ENCODE results near the gene DHRSX.

DHRSX gene

DNA sequence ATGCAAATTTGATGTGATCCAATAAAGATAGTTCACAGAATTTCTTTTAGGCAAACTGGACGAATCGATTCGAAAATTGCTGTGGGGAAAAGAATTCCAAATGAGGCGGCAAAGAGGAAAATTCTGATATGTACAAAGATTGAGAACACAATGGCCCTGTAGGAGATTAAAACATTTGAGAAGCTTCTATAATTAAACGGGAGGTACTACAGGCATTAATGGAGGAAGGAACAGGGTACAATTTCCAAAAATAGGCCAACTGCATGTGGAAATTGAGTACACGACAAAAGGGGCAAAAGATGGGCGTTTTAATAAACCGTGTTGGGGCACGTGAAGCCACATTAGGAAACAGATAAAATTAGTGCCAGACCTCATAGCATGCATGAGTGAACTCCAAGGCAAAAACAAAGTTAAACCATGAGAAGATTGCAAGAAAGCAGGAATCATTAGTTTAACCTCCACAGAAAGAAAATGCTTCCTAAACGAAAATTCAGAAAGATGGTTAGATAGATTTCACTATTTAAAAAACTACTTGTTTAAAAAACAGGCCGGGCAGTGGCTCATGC lies 68.4 kb downstream of the DHRSX start:
- TF ChIP-seq, protein P1, sequence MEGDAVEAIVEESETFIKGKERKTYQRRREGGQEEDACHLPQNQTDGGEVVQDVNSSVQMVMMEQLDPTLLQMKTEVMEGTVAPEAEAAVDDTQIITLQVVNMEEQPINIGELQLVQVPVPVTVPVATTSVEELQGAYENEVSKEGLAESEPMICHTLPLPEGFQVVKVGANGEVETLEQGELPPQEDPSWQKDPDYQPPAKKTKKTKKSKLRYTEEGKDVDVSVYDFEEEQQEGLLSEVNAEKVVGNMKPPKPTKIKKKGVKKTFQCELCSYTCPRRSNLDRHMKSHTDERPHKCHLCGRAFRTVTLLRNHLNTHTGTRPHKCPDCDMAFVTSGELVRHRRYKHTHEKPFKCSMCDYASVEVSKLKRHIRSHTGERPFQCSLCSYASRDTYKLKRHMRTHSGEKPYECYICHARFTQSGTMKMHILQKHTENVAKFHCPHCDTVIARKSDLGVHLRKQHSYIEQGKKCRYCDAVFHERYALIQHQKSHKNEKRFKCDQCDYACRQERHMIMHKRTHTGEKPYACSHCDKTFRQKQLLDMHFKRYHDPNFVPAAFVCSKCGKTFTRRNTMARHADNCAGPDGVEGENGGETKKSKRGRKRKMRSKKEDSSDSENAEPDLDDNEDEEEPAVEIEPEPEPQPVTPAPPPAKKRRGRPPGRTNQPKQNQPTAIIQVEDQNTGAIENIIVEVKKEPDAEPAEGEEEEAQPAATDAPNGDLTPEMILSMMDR (IDR thresholded peaks at IDR 0.05; ENCODE audit: low read depth, low read length, missing control alignments): no peak
- H3K27ac ChIP-seq: no peak overlapping the region
- in situ Hi-C loops (cut with HindIII; ENCODE audit: low pct_ligation_motif_present, low sequenced_read_pairs): no loop called here

DNA sequence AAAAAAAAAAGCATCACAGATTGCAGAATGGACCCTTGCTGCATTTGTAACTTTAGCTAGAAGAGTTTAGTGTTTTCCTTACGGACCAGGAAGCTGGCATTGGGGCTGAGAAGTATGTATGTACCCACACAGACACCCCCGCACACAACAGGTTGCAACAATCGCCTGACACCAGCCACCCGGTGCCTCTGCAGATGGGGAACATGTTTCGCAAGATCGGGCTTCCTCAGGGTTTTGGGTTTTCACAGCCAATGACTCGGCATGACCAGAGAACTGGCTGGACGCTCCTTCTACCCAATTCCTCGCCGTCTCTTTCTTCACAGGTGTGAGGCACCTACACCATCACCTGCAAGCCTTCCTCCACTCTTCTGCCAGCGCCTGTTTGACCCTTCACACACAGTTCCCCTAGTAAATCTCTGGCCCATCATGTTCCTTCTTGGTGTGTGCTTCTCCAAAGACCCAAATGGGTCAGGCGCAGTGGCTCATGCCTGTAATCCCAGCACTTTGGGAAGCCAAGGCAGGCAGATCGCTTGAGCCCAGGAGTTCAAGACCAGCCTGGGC lies 70.4 kb downstream of the DHRSX start:
- in situ Hi-C loops (cut with HindIII; ENCODE audit: low pct_ligation_motif_present, low sequenced_read_pairs): no loop called here

More for the DNA sequence above, 68.4 kb downstream of the DHRSX start:
- peaks cover 2% of the 10 kb centered on the region for H3K36me3 ChIP-seq (replicated peaks)
- H3K4me3 ChIP-seq (ENCODE audit: low read depth, low read length): no peak overlapping the region
- H3K27me3 ChIP-seq (replicated peaks): no peaks in the 10 kb centered on the region
- DNase-seq: no peak

GRCh38 chrX:2427737-2428136 lies 73.0 kb downstream of the DHRSX start:
- no peaks in the 10 kb centered on the region for H3K27me3 ChIP-seq (replicated peaks)
- TF ChIP-seq, protein P1 (IDR thresholded peaks at IDR 0.05; ENCODE audit: low read depth, low read length, missing control alignments): no peak
- no peak overlapping the region for H3K4me3 ChIP-seq (ENCODE audit: low read depth, low read length)
- in situ Hi-C loops (cut with HindIII; ENCODE audit: low pct_ligation_motif_present, low sequenced_read_pairs): no loop called here
- H3K27ac ChIP-seq: no peak overlapping the region
- DNase-seq: no peak
- H3K36me3 ChIP-seq (replicated peaks): no peaks in the 10 kb centered on the region

More for the DNA sequence above, 70.4 kb downstream of the DHRSX start:
- Histone ChIP-seq H3K36me3 (replicated peaks) (peaks cover 2% of the 10 kb centered on the region), H3K4me3 (ENCODE audit: low read depth, low read length) (no peak overlapping the region), H3K27me3 (replicated peaks) (no peaks in the 10 kb centered on the region), H3K27ac (no peak overlapping the region)
- no peak for DNase-seq
- TF ChIP-seq, protein P1 (IDR thresholded peaks at IDR 0.05; ENCODE audit: low read depth, low read length, missing control alignments): no peak

GRCh38 chrX:2427147-2427546 lies 73.6 kb downstream of the DHRSX start:
- DNase-seq: no peak
- TF ChIP-seq, protein P1 (IDR thresholded peaks at IDR 0.05; ENCODE audit: low read depth, low read length, missing control alignments): no peak
- in situ Hi-C loops (cut with HindIII; ENCODE audit: low pct_ligation_motif_present, low sequenced_read_pairs): no loop called here
- H3K27ac ChIP-seq: no peak overlapping the region
- H3K27me3 ChIP-seq (replicated peaks): no peaks in the 10 kb centered on the region
- H3K4me3 ChIP-seq (ENCODE audit: low read depth, low read length): no peak overlapping the region
- H3K36me3 ChIP-seq (replicated peaks): no peaks in the 10 kb centered on the region

GRCh38 chrX:2426289-2426882 lies 74.4 kb downstream of the DHRSX start:
- Histone ChIP-seq H3K4me3 (ENCODE audit: low read depth, low read length) (no peak overlapping the region), H3K27me3 (replicated peaks) (no peaks in the 10 kb centered on the region), H3K27ac (no peak overlapping the region), H3K36me3 (replicated peaks) (no peaks in the 10 kb centered on the region)
- in situ Hi-C loops (cut with HindIII; ENCODE audit: low pct_ligation_motif_present, low sequenced_read_pairs): no loop called here
- TF ChIP-seq, protein P1 (IDR thresholded peaks at IDR 0.05; ENCODE audit: low read depth, low read length, missing control alignments): no peak
- DNase-seq: no peak

All from brain microvascular endothelial cell (primary cell).